Measurements from ENCODE around the gene CAPRIN2.

CAPRIN2 gene

GRCh38 chr12:30761730-30762129, 7.0 kb upstream of the CAPRIN2 start:
- DNase-seq (ENCODE audit: low spot score), result no peak

DNA sequence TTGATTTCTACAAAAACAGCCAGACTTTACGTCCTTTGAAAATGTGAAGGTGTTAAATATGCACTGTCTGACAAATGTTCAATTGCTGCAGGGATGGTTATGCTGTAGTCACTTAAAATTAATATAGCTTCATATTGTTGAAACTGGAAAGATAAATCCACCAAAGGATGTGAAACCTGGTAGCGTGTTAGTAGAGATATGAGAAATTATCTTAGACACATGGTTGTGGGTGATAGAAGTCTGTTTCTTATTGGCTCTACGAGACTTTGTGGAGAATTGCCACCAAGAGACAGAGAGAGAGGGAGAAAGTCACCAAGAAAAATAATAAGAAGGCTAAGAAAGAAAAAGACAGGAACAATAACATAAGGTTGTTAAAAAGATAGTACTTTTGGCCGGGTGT, 2.6 kb upstream of the CAPRIN2 start:
- DNase-seq (ENCODE audit: low spot score), result no peak

DNA sequence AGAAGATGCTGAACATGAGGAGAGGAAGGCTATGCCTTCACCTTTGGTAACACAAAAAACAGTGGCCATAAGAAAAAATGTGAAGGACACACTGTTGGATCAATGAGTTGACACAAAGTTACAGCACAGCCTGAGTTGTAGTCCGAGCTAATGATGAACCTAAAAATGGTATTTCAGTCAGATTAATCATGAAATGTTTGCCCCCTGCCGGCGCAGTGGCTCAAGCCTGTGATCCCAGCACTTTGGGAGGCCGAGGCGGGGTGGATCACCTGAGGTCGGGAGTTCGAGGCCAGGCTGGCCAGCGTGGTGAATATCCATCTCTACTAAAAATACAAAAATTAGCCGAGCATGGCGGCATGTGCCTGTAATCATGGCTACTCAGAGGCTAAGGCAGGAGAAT, 1.3 kb upstream of the CAPRIN2 start:
- DNase-seq (ENCODE audit: low spot score), result no peak

GRCh38 chr12:30755395-30755762, 628 bp upstream of the CAPRIN2 start:
- DNase-seq (ENCODE audit: low spot score), result no peak

DNA sequence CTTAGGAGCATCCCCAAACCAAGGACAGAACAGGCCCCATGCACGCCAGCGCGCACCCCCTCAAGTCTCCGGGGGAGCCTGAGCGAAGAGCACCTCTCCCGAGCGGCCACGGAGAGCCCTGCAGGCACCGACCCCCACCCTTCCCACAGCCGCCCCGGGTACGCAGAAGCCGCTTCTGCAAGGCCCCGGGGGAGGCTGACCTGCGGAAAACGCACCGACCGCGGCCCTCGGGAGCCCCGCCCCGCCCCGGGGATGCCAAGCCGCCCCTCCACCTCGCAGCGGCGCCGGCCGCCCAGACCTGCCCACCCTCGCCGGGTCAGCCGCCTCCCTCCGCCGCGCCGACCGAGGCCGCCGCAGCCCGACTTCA, 385 bp downstream of the CAPRIN2 start:
- DNase-seq (ENCODE audit: low spot score), result no peak

GRCh38 chr12:30753751-30754382, 884 bp downstream of the CAPRIN2 start:
- no peak for DNase-seq (ENCODE audit: low spot score)

DNA sequence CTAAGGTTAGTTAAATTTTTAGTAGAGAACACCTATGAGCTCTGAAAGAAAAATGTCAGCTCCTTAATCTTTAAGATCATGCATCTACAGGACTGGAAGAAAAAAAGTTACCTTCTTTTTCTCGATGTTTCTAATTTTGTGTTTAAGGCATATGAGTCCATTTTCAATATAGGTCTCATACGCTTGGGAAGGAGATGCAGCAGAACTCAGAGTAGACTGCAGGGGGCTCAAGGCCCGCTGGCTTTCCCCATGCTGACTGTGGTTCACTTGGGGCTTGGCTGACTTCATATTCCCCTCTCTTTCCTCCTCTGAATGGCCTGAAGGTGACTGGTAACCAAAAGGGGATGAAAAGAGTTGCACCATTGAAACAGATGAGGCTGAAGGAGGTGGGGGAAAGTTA, 1.5 kb downstream of the CAPRIN2 start:
- DNase-seq (ENCODE audit: low spot score), result no peak

- DNase-seq (ENCODE audit: low spot score), result no peak
Observed at GRCh38 chr12:30752255-30752654, 2.5 kb downstream of the CAPRIN2 start.

GRCh38 chr12:30748147-30748546, 6.6 kb downstream of the CAPRIN2 start:
- no peak for DNase-seq (ENCODE audit: low spot score)

DNA sequence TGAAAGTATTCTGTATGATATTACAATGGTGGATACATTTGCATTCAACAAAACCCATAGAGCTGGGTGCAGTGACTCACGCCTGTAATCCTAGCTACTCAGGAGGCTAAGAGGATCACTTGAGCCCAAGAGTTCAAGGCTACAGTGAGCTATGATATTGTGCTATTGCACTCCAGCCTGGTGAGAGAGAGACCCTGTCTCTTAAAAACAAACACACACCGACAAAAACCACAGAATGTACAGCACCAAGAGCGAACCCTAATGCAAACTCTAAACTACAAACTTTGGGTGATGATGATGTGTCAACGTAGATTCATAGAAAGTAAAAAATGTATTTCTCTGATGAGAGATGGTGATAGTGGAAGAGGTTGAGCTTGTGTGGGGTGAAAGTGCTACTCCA, 8.6 kb downstream of the CAPRIN2 start:
- DNase-seq (ENCODE audit: low spot score), result no peak

DNA sequence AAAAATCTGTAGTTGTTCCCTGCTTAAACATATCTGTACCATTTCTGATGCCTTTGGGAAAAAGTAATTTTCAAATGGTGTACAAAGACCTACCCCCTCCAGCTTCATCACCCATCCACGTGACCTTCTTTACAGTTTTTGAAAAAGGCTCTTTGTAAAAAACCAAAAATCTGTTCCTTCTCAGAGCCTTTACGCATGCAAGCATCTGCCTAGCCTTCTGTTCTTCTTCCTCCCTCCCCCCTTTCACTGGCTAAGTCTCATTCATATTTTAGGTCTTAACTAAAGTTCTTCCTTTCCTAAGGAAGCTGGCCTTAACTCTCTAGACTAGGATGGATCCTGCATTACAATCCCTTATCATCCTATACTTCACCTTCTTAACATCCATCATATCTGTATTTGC, 10.4 kb downstream of the CAPRIN2 start:
- no peak for DNase-seq (ENCODE audit: low spot score)

DNA sequence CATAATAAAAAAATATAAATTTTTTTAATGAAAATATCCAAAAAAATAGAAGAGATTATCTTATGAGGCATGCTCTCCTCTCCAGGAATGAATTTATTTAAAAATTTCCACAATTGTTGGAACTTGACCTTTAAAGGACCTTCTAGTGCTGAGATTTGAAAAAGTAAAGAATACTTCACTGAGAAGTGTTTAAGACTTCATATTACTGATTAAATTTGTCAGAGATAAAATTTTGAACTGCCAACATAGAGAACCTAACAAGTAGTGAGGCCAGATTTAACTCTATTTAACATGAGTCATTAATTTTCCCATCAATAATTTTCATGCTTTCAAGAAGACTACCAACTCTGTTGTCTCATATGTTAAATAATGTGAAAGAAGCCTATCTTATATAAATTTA, 14.5 kb downstream of the CAPRIN2 start:
- no peak for DNase-seq (ENCODE audit: low spot score)

- DNase-seq (ENCODE audit: low spot score), result no peak
Observed at GRCh38 chr12:30739020-30739419, 15.7 kb downstream of the CAPRIN2 start.

DNA sequence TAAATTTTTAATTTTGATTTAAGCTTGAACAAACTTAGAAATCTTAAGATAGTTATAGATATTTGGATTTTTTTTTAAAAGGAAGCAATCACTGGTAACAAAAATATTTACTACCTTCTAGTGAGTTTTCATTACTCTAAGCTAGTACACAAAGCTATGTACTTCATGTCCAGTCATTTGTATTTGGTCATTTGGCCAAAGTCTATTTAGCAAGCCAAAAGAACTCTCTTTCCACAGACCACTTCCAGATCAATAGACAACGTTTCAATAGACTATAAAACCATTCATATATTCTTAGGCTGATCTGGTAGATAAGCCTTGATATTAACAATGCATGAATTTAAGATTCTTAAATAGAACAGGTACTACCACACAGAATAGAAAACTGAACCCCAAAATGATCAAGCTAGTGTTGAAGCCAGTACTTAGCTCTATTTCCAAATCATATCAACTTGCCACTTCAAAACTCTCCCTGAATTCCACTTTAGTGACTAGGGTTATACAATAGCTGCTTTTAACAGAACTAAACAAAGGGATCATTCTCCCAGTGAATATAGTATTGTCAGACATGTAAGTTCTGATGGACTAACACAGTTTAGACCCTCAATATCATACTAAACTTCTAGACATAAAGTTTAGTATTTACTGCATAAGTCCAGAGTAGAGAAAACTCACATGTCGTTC, 21.7 kb downstream of the CAPRIN2 start:
- DNase-seq (ENCODE audit: low spot score), result no peak

DNA sequence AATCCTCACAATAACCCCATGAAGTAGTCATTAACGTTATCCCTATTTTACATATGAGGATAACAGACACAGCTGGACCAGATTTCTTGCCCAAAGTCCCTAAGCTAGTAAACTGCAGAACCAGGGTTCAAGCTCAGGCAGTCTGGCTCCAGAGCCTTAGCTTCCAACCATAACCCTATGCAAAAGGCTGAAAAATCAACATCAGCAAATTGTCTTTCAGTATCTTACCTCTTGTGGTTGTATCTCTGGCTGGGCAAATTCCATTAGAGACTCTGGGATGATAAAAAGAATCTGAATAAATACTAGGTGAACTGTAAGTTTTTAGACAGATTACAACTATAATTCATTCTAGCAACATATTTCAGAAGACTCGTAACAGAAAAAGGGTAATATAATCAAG, 24.7 kb downstream of the CAPRIN2 start:
- no peak for DNase-seq (ENCODE audit: low spot score)

DNA sequence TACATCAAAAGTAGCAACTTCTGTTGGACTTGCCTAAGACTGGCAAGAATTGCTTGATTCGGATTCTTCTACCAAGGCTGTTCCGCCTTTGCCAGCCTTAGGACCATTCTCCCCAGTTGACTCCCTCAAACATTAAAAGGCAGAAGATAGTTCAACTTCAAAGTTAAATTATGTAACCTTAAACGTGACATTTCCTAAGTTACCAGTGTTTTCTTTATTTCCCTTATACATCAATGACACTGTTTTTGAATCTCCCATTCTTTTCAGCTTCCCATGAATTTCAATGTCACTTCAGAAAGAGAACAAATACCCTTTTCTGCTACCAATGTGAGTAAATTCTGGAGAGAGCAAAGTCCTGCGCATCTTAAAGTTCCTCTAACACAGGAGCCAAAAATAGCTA, 25.2 kb downstream of the CAPRIN2 start:
- no peak for DNase-seq (ENCODE audit: low spot score)

DNA sequence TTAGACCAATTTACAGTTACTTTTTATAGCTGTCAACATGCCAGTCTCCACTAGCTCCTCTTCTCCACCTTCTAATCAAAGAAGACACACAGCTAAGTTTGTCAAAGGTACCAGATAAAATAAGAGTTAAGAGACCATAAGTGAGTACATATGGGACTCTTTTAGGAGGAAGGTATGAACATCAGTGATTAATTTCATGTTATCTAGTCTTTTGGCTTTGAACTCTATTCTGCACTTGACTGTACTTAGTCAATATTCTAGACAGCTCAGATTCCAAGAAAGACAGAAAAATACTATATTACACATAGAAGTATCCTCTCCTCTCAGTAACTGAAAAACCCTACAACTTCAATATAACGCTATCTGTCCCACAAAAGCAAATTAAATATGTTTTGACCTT, 28.1 kb downstream of the CAPRIN2 start:
- DNase-seq (ENCODE audit: low spot score), result no peak

- DNase-seq (ENCODE audit: low spot score), result no peak
Observed at GRCh38 chr12:30725739-30726138, 29.0 kb downstream of the CAPRIN2 start.

DNA sequence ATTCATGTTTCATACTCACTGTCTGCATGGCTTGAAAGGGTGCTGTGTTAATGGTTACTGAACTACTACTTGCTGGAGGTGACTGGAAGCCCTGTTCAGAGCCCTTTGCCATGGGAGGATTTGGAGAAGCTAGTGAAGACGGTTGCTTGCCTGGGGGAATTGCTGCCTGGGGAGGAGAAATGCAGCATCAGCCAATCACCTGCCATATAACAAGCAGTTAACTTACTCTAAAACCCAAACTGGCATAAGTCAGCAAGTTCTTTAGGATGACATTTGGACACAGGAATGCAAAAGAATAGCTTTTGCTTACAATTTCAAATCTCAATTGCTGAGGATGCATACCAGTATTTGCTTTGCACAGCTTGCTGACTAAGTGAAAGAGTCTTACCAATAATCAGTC, 35.7 kb downstream of the CAPRIN2 start:
- DNase-seq (ENCODE audit: low spot score), result no peak

GRCh38 chr12:30707613-30708342, 47.0 kb downstream of the CAPRIN2 start:
- no peak for DNase-seq (ENCODE audit: low spot score)

- no peak for DNase-seq (ENCODE audit: low spot score)
Observed at GRCh38 chr12:30706476-30706875, 48.3 kb downstream of the CAPRIN2 start.

GRCh38 chr12:30701056-30701455, 53.7 kb downstream of the CAPRIN2 start:
- DNase-seq (ENCODE audit: low spot score), result no peak

DNA sequence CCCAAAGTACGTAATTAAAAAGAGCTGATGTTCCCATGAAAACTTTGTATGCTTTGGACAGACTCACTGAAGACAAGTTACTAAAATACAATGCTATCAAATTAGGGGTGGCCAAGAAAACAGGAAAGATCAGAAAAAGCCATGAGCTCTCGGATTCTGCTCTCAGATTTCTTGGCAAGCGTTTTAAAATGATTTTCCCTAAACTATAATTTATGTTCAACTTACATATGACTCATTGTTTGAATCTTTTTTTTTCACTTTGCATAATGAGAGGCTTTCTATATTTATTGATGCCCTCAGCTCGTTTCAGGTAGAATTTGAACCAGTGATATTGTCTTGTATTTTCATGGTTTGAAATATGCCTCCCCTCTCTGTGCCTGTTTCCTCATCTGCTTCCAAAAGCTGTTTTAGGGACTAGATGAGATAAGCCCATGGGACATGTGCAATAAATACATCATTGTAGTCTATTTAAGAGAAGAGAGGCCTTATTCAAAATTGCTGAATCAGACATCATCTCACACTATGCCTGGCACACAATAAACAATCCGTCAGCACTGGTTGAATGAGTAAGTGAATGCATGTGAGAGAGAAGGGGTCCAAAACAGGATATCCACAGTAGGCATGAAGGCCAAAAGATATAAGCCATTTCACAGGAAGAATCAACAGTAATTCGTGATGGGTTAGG, 54.4 kb downstream of the CAPRIN2 start:
- DNase-seq (ENCODE audit: low spot score), result no peak
